Neural cell (in vitro differentiated cells): ENCODE measurements around the gene ABCE1. TPM values are rescaled to one million over a fixed set of nuclear protein-coding genes. Genes with fewer than 3 reads are reported as not detected.

Experiments
- polyA plus RNA-seq: library from polyadenylated mRNA; depleted of rRNA; stranded (reverse); fragments of >200 nt; gene quantifications from 2 replicates; pipeline ENCODE4 v1.2.3, GENCODE V29; 2014
- small RNA-seq, 3 experiments: library from RNA; depleted of rRNA; stranded (forward); fragments of <200 nt; gene quantifications; one replicate each; pipeline ENCODE3, GENCODE V24; 2012

The ABCE1 gene
- polyA plus RNA-seq, 1 donor from 2014 or later = 96.9 TPM

Small RNA genes lying within 50 kb of the gene (small RNA-seq; reads per million reads assigned to genes)
- gene RF00019 = 0 to 1.2 (median 0) reads per million in 3 experiments

Other genes starting within 250 kb of the ABCE1 start
- gene ANAPC10, start 115 bp upstream of the ABCE1 start, polyA plus RNA-seq = 35.3 and 37.7 TPM in 2 replicates
- 13.5 and 15.1 TPM in 2 replicates for gene OTUD4, start 82.3 kb downstream of the ABCE1 start, polyA plus RNA-seq